GM19240 (cell line): ENCODE data around the gene RIMKLB.
A peak's percentile ranks its signal among the peaks of the same experiment; 100 is the strongest.

Source experiments
- DNase-seq: peaks from one replicate; pipeline ENCODE4 v3.0.0; 2011; ENCODE audit warnings: low spot score; ENCODE audit not compliant: insufficient read length

The RIMKLB gene, protein sequence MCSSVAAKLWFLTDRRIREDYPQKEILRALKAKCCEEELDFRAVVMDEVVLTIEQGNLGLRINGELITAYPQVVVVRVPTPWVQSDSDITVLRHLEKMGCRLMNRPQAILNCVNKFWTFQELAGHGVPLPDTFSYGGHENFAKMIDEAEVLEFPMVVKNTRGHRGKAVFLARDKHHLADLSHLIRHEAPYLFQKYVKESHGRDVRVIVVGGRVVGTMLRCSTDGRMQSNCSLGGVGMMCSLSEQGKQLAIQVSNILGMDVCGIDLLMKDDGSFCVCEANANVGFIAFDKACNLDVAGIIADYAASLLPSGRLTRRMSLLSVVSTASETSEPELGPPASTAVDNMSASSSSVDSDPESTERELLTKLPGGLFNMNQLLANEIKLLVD

GRCh38 chr12:8697476-8698131 is at the start of gene RIMKLB:
TSS of gene RIMKLB (plus strand) at chr12:8697991. CDS start at chr12:8713867, 15,876 bp downstream.
- DNase-seq: peak; percentile 73

DNA sequence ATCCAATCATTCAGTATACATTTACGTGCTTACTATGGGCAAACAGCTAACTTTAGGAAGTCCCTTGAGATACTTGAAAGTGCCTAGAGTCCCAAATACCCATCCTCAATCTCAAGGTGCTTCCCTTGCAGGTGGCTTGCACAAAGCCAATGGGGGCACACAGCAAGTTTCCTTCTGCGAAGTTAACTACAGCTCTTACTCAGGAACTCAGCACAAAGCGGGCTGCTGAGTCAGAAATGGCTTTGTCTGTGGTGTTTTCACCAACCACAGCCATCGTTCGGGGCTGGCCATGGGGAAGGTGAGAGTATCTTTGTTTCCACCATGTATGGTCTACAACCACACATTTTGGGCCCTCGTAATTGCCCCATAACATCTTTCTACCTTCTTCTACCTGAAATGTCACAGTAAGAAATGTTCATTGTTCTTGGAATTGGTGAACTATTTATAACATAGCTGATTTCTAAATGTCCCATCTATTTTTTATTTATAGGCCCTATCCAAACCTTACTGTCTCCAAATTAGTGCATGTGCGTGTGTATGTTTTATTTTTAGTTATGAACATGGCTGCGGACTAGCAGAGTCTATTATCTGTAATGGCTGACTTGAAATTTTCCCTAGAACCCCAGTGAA is 49.1 kb upstream of the RIMKLB start:
- DNase-seq: peak; percentile 60

DNA sequence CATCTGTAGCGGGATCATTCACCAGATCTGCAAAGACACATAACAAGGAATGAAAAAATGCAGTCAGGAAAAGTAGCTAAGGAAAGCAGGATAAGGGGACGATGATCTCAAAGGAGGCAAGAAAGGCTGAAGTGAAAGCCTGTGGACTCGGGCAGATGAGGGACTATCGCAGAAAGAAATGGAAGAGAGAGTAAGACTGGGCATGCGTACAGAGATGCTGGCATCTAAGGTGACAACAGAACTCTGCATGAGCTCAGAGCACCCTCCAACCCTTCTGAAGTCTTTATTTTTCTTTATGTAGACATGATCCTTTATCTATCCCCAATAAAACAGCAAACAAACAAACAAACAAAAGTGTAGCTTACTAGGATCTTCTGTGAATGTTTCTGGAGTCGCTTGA is 42.4 kb upstream of the RIMKLB start:
- no peak for DNase-seq

DNA sequence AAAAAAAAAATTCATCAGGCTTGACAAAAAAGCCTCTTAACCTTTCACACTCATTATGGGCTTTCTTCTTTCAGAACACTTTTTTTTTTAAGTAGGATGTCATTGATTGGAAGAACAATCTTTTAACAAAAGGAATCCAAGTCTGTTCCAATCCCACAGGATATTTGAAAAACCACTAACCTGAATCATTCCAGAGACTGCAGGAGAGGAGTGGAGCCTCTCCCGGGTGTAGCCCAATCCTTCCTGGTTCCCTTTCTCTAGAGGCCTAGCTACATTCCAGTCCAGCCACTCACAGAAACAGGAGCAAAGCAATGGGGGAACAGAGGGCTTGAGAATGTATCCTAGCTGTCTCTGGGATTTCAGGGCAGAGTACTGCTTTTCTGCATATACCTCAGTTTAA is 39.4 kb upstream of the RIMKLB start:
- no peak for DNase-seq

DNA sequence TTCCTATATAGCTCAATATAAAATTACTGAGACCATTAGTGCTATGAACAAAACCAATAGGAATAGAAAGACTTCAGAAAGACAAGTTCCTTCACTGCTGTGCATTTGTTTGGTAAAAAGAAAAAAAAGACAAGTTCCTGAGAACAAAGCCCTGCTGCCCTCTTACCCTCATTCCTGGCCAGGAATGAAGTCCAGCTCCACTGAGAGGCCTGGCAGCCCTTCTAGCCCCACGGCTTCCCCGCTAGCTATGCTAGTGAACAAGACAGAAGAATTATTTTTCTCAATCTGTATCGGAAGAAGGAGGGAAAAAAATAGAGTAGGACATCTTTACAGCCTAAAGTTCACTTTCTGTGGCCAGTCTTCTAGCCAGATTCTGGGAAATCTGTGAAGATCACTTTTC is 36.8 kb upstream of the RIMKLB start:
- no peak for DNase-seq

DNA sequence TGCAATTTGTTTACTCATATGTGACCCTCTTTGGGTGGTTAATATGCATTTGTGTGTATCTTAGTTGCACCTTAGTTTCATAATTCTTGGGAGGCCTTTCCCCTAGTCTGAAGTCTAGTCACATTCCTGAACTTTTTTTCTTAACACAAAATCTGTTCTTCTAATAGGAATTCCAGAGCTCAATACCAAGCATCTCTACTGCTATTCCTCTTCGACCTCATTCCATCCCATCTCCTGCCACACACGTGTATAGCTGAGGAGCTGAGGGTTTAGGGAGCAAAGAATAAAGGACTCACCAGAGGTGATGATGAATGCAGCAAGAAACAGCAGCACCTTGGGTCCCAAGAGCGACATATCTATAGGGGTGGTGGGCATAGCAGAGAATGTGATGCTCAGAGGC is 36.0 kb upstream of the RIMKLB start:
- no peak for DNase-seq

GRCh38 chr12:8662593-8662992 is 35.2 kb upstream of the RIMKLB start, which contains the start of gene MFAP5:
TSS of gene MFAP5 (minus strand) at chr12:8662826. CDS start at chr12:8662104, 722 bp downstream.
- no peak for DNase-seq

GRCh38 chr12:8664228-8664913 is 33.4 kb upstream of the RIMKLB start:
- no peak for DNase-seq

GRCh38 chr12:8665759-8666158 is 32.0 kb upstream of the RIMKLB start:
- DNase-seq: no peak

DNA sequence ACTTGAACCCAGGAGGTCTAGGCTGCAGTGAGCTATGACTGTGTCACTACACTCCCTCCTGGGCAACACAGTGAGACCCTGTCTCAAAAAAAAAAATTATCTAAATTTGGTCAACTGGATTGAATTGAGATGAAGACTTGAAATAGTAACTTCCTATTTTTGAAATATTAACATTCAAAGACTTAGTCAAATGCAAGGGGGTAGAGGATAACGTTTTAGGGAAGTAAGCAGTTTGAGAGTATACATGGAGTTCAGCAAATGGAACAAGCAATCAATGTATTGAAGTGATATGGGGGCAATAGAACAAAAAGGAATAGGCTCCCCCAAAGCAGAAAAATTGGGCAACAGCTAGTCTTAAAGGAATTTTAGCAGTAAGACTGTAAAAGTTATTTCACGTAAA is 30.5 kb upstream of the RIMKLB start:
- no peak for DNase-seq

DNA sequence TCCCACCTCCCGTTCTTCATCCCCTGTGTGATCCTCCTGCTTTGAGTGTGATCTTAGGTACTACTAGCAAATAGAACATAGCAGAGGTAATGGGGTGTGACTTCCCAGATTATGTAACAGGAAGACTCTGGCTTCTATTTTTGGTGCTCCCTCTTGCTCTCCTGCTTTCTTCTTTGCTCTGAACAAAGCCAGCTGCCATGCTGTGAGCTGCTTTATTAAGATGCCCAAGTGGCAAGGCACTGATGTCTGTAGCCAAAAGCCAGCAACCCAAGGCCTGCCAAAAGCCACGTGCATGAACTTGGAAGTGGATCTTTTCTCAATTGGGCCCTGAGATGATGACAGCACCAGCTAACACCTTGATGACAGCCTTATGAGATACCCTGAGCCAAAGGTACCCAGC is 29.4 kb upstream of the RIMKLB start:
- no peak for DNase-seq

GRCh38 chr12:8672381-8672780 is 25.4 kb upstream of the RIMKLB start:
- no peak for DNase-seq

- DNase-seq: no peak
Observed at GRCh38 chr12:8675591-8676036, 22.2 kb upstream of the RIMKLB start.

- no peak for DNase-seq
Observed at GRCh38 chr12:8676651-8677050, 21.1 kb upstream of the RIMKLB start.

- no peak for DNase-seq
Observed at GRCh38 chr12:8677362-8677761, 20.4 kb upstream of the RIMKLB start.

- DNase-seq: no peak
Observed at GRCh38 chr12:8678661-8679111, 19.1 kb upstream of the RIMKLB start.

GRCh38 chr12:8680533-8680932 is 17.3 kb upstream of the RIMKLB start:
- DNase-seq: no peak

- no peak for DNase-seq
Observed at GRCh38 chr12:8681129-8681884, 16.5 kb upstream of the RIMKLB start.

GRCh38 chr12:8685051-8685450 is 12.7 kb upstream of the RIMKLB start:
- no peak for DNase-seq

- no peak for DNase-seq
Observed at GRCh38 chr12:8687846-8688601, 9.8 kb upstream of the RIMKLB start.
